ENCODE results near the gene HSBP1L1.

HSBP1L1 gene

GRCh38 chr18:79944126-79944731, 20.2 kb upstream of the HSBP1L1 start:
- H3K27me3 ChIP-seq (ENCODE audit: insufficient read depth, low read depth, severe bottlenecking), result no peaks in the 10 kb centered on the region
- peaks cover 74% of the 10 kb centered on the region for H3K36me3 ChIP-seq
- H3K27ac ChIP-seq, result no peak overlapping the region
- H3K4me3 ChIP-seq (ENCODE audit: low read depth, low read length), result no peak overlapping the region
- TF ChIP-seq CTCF (IDR thresholded peaks at IDR 0.05; ENCODE audit: low read depth, low read length), result no peak
- DNase-seq, result peak; percentile 23
- no peaks in the 10 kb centered on the region for H3K9me3 ChIP-seq (ENCODE audit: severe bottlenecking)

- no peak for TF ChIP-seq CTCF (IDR thresholded peaks at IDR 0.05; ENCODE audit: low read depth, low read length)
- no peak for DNase-seq
- Histone ChIP-seq H3K36me3 (peaks cover 74% of the 10 kb centered on the region), H3K27ac (no peak overlapping the region; the same call in 1 of the 2 replicates), H3K27me3 (ENCODE audit: insufficient read depth, low read depth, severe bottlenecking) (no peaks in the 10 kb centered on the region), H3K4me3 (ENCODE audit: low read depth, low read length) (no peak overlapping the region), H3K9me3 (ENCODE audit: severe bottlenecking) (no peaks in the 10 kb centered on the region)
These were observed 19.7 kb upstream of the HSBP1L1 start for GRCh38 chr18:79944746-79945117.

GRCh38 chr18:79945118-79946042, 19.1 kb upstream of the HSBP1L1 start:
- no peaks in the 10 kb centered on the region for H3K9me3 ChIP-seq (ENCODE audit: severe bottlenecking)
- peaks cover 76% of the 10 kb centered on the region for H3K36me3 ChIP-seq
- no peak overlapping the region for H3K4me3 ChIP-seq (ENCODE audit: low read depth, low read length)
- no peaks in the 10 kb centered on the region for H3K27me3 ChIP-seq (ENCODE audit: insufficient read depth, low read depth, severe bottlenecking)
- no peak for TF ChIP-seq CTCF (IDR thresholded peaks at IDR 0.05; ENCODE audit: low read depth, low read length)
- H3K27ac ChIP-seq, result no peak overlapping the region; the same call in 1 of the 2 replicates
- peak; percentile 17 for DNase-seq

- H3K27me3 ChIP-seq (ENCODE audit: insufficient read depth, low read depth, severe bottlenecking), result no peaks in the 10 kb centered on the region
- H3K27ac ChIP-seq, result no peak overlapping the region
- no peak for TF ChIP-seq CTCF (IDR thresholded peaks at IDR 0.05; ENCODE audit: low read depth, low read length)
- H3K36me3 ChIP-seq, result peaks cover 60% of the 10 kb centered on the region
- DNase-seq, result peak; percentile 9
- no peaks in the 10 kb centered on the region for H3K9me3 ChIP-seq (ENCODE audit: severe bottlenecking)
- no peak overlapping the region for H3K4me3 ChIP-seq (ENCODE audit: low read depth, low read length)
These were observed 17.2 kb upstream of the HSBP1L1 start for GRCh38 chr18:79947054-79947755.

GRCh38 chr18:79947881-79948610, 16.4 kb upstream of the HSBP1L1 start:
- H3K9me3 ChIP-seq (ENCODE audit: severe bottlenecking), result no peaks in the 10 kb centered on the region
- H3K27me3 ChIP-seq (ENCODE audit: insufficient read depth, low read depth, severe bottlenecking), result no peaks in the 10 kb centered on the region
- H3K36me3 ChIP-seq, result peaks cover 54% of the 10 kb centered on the region
- no peak overlapping the region for H3K27ac ChIP-seq
- H3K4me3 ChIP-seq (ENCODE audit: low read depth, low read length), result no peak overlapping the region
- TF ChIP-seq CTCF (IDR thresholded peaks at IDR 0.05; ENCODE audit: low read depth, low read length), result no peak
- peak; percentile 4 for DNase-seq
